Activated T-helper 9 cell treated with anti-CD3 and anti-CD28 coated beads, Interleukin-2, amount 50 U/mL, for 16 hours (primary cell): Measurements from ENCODE around the gene PHRF1.

Experiments used
- DNase-seq: peaks from one replicate; pipeline ENCODE4 v3.0.0-alpha.2; 2020; ENCODE audit warnings: low read depth

The PHRF1 gene

GRCh38 chr11:656426-656825, 80.2 kb downstream of the PHRF1 start:
- no peak for DNase-seq

- DNase-seq: no peak
These were observed 80.6 kb downstream of the PHRF1 start for GRCh38 chr11:656866-657265.

GRCh38 chr11:657691-658126, 81.4 kb downstream of the PHRF1 start:
- no peak for DNase-seq

- DNase-seq: no peak
These were observed 83.3 kb downstream of the PHRF1 start for GRCh38 chr11:659532-660085.

- no peak for DNase-seq
These were observed 84.0 kb downstream of the PHRF1 start for GRCh38 chr11:660281-660680.

GRCh38 chr11:660681-661444, 84.6 kb downstream of the PHRF1 start:
- no peak for DNase-seq
